NCI-H2196 treated with DMSO at 0.1 percent for 48 hours (cell line): ENCODE measurements around the gene RBM17.
"Not testable (repeated sequence)": the region's sequence is repeated elsewhere in the genome, so short reads cannot be mapped to it uniquely, and the experiment has no call there.

ENCODE experiments used
- DNase-seq: peaks from one replicate; lab custom pipeline; 2025; ENCODE audit not compliant: unreplicated experiment; lab: John Stamatoyannopoulos, UW

The RBM17 gene

GRCh38 chr10:6077071-6077675 lies 11.7 kb upstream of the RBM17 start:
- no peak for DNase-seq

- no peak for DNase-seq
These were observed 9.8 kb upstream of the RBM17 start for GRCh38 chr10:6079044-6079443.

GRCh38 chr10:6080417-6080973 lies 8.3 kb upstream of the RBM17 start:
- no peak for DNase-seq

GRCh38 chr10:6082496-6083395 lies 6.1 kb upstream of the RBM17 start:
- DNase-seq: no peak

- no peak for DNase-seq
These were observed 5.0 kb upstream of the RBM17 start for GRCh38 chr10:6083523-6084475.

- peak; percentile 39 for DNase-seq
These were observed 2.2 kb upstream of the RBM17 start for GRCh38 chr10:6086375-6087233.

GRCh38 chr10:6089334-6090219 lies 743 bp downstream of the RBM17 start:
- no peak for DNase-seq

- DNase-seq: no peak
These were observed 2.8 kb downstream of the RBM17 start for GRCh38 chr10:6091630-6092029.

- no peak for DNase-seq
These were observed 3.9 kb downstream of the RBM17 start for GRCh38 chr10:6092731-6093130.

- DNase-seq: no peak
These were observed 7.2 kb downstream of the RBM17 start for GRCh38 chr10:6095810-6096570.

- DNase-seq: no peak
These were observed 8.2 kb downstream of the RBM17 start for GRCh38 chr10:6097063-6097462.

- no peak for DNase-seq
These were observed 9.3 kb downstream of the RBM17 start for GRCh38 chr10:6098156-6098555.

- no peak for DNase-seq
These were observed 11.5 kb downstream of the RBM17 start for GRCh38 chr10:6100370-6100769.

GRCh38 chr10:6101181-6101580 lies 12.3 kb downstream of the RBM17 start:
- DNase-seq: no peak

GRCh38 chr10:6102128-6102527 lies 13.3 kb downstream of the RBM17 start:
- no peak for DNase-seq

- no peak for DNase-seq
These were observed 14.8 kb downstream of the RBM17 start for GRCh38 chr10:6103591-6103990.

- not testable (repeated sequence) for DNase-seq
These were observed 18.8 kb downstream of the RBM17 start for GRCh38 chr10:6107616-6108015.

GRCh38 chr10:6108072-6108471 lies 19.2 kb downstream of the RBM17 start:
- DNase-seq: no peak
